IPS-18c (cell line): ENCODE measurements around the gene AGPAT4.
"Not testable (repeated sequence)": the region's sequence is repeated elsewhere in the genome, so short reads cannot be mapped to it uniquely, and the experiment has no call there.

Experiments used
- H3K4me3 ChIP-seq: 2 replicates; pipeline ENCODE4 v1.7.0; 2013; ENCODE audit warnings: low read depth, mild to moderate bottlenecking, low read length, moderate library complexity; ENCODE audit not compliant: insufficient read depth
- H3K9me3 ChIP-seq: one replicate; pipeline ENCODE4 v1.6.1; 2013; ENCODE audit warnings: mild to moderate bottlenecking, low read length, moderate library complexity; ENCODE audit not compliant: control insufficient read depth, insufficient read depth

AGPAT4 gene

GRCh38 chr6:161225681-161226008 lies 48.2 kb downstream of the AGPAT4 start:
- peaks cover 4% of the 10 kb centered on the region for H3K9me3 ChIP-seq
- H3K4me3 ChIP-seq, result no peak overlapping the region

- not testable (repeated sequence) for H3K4me3 ChIP-seq, H3K9me3 ChIP-seq
Measured at GRCh38 chr6:161224951-161225680, 48.7 kb downstream of the AGPAT4 start.

- Histone ChIP-seq H3K9me3 (peaks cover 4% of the 10 kb centered on the region), H3K4me3 (no peak overlapping the region)
Measured at GRCh38 chr6:161223646-161224045, 50.2 kb downstream of the AGPAT4 start.

- peaks cover 4% of the 10 kb centered on the region for H3K9me3 ChIP-seq
Measured at GRCh38 chr6:161222706-161223234, 51.1 kb downstream of the AGPAT4 start.

GRCh38 chr6:161220346-161220745 lies 53.5 kb downstream of the AGPAT4 start:
- Histone ChIP-seq H3K9me3 (peaks cover 10% of the 10 kb centered on the region), H3K4me3 (no peak overlapping the region)

More at GRCh38 chr6:161222706-161223234, 51.1 kb downstream of the AGPAT4 start:
- no peak overlapping the region for H3K4me3 ChIP-seq

- H3K4me3 ChIP-seq, result no peak overlapping the region
- peaks cover 10% of the 10 kb centered on the region for H3K9me3 ChIP-seq
Measured at GRCh38 chr6:161219680-161220079, 54.2 kb downstream of the AGPAT4 start.

GRCh38 chr6:161218222-161218621 lies 55.6 kb downstream of the AGPAT4 start:
- peaks cover 15% of the 10 kb centered on the region for H3K9me3 ChIP-seq
- H3K4me3 ChIP-seq, result no peak overlapping the region

- Histone ChIP-seq H3K4me3 (no peak overlapping the region), H3K9me3 (peaks cover 15% of the 10 kb centered on the region)
Measured at GRCh38 chr6:161217628-161218027, 56.2 kb downstream of the AGPAT4 start.

- H3K9me3 ChIP-seq, result peaks cover 15% of the 10 kb centered on the region
- H3K4me3 ChIP-seq, result no peak overlapping the region
Measured at GRCh38 chr6:161216616-161217205, 57.1 kb downstream of the AGPAT4 start.

GRCh38 chr6:161215876-161216615 lies 57.8 kb downstream of the AGPAT4 start:
- H3K9me3 ChIP-seq, result peaks cover 14% of the 10 kb centered on the region

GRCh38 chr6:161215193-161215592 lies 58.7 kb downstream of the AGPAT4 start:
- Histone ChIP-seq H3K9me3 (peaks cover 11% of the 10 kb centered on the region), H3K4me3 (no peak overlapping the region)

More at GRCh38 chr6:161215876-161216615, 57.8 kb downstream of the AGPAT4 start:
- H3K4me3 ChIP-seq, result no peak overlapping the region

GRCh38 chr6:161214722-161215121 lies 59.1 kb downstream of the AGPAT4 start:
- Histone ChIP-seq H3K4me3 (no peak overlapping the region), H3K9me3 (peaks cover 11% of the 10 kb centered on the region)

- no peak overlapping the region for H3K4me3 ChIP-seq
- peaks cover 15% of the 10 kb centered on the region for H3K9me3 ChIP-seq
Measured at GRCh38 chr6:161212902-161213301, 61.0 kb downstream of the AGPAT4 start.

GRCh38 chr6:161211380-161212035 lies 62.4 kb downstream of the AGPAT4 start:
- Histone ChIP-seq H3K9me3 (peaks cover 14% of the 10 kb centered on the region), H3K4me3 (no peak overlapping the region)

- Histone ChIP-seq H3K9me3 (peaks cover 9% of the 10 kb centered on the region), H3K4me3 (no peak overlapping the region)
Measured at GRCh38 chr6:161210857-161211256, 63.0 kb downstream of the AGPAT4 start.

GRCh38 chr6:161207200-161207599 lies 66.7 kb downstream of the AGPAT4 start:
- H3K4me3 ChIP-seq, result no peak overlapping the region
- H3K9me3 ChIP-seq, result peaks cover 4% of the 10 kb centered on the region

- Histone ChIP-seq H3K9me3 (peaks cover 4% of the 10 kb centered on the region), H3K4me3 (no peak overlapping the region)
Measured at GRCh38 chr6:161204866-161205557, 68.8 kb downstream of the AGPAT4 start.
